Measurements from ENCODE around the gene PEG3.

PEG3 gene

GRCh38 chr19:56821675-56822074 is 18.9 kb downstream of the PEG3 start:
- no peak overlapping the region for H3K27ac ChIP-seq
- TF ChIP-seq ZFX (IDR thresholded peaks at IDR 0.05; ENCODE audit: borderline replicate concordance) = no peak

GRCh38 chr19:56821209-56821608 is 19.3 kb downstream of the PEG3 start:
- H3K27ac ChIP-seq = no peak overlapping the region
- TF ChIP-seq, protein P1, sequence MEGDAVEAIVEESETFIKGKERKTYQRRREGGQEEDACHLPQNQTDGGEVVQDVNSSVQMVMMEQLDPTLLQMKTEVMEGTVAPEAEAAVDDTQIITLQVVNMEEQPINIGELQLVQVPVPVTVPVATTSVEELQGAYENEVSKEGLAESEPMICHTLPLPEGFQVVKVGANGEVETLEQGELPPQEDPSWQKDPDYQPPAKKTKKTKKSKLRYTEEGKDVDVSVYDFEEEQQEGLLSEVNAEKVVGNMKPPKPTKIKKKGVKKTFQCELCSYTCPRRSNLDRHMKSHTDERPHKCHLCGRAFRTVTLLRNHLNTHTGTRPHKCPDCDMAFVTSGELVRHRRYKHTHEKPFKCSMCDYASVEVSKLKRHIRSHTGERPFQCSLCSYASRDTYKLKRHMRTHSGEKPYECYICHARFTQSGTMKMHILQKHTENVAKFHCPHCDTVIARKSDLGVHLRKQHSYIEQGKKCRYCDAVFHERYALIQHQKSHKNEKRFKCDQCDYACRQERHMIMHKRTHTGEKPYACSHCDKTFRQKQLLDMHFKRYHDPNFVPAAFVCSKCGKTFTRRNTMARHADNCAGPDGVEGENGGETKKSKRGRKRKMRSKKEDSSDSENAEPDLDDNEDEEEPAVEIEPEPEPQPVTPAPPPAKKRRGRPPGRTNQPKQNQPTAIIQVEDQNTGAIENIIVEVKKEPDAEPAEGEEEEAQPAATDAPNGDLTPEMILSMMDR (IDR thresholded peaks at IDR 0.05) = no peak
- TF ChIP-seq ZFX (IDR thresholded peaks at IDR 0.05; ENCODE audit: borderline replicate concordance) = no peak

- no peak overlapping the region for H3K27ac ChIP-seq
- TF ChIP-seq, protein P1 (IDR thresholded peaks at IDR 0.05) = no peak
- no peak for TF ChIP-seq ZFX (IDR thresholded peaks at IDR 0.05; ENCODE audit: borderline replicate concordance)
These were observed 21.4 kb downstream of the PEG3 start for GRCh38 chr19:56819166-56819565.

GRCh38 chr19:56814656-56815055 is 25.9 kb downstream of the PEG3 start:
- TF ChIP-seq, protein P1 (IDR thresholded peaks at IDR 0.05) = no peak
- H3K27ac ChIP-seq = no peak overlapping the region

- no peak for TF ChIP-seq ZFX (IDR thresholded peaks at IDR 0.05; ENCODE audit: borderline replicate concordance)
- TF ChIP-seq, protein P1 (IDR thresholded peaks at IDR 0.05) = no peak
- no peak overlapping the region for H3K27ac ChIP-seq
These were observed 27.0 kb downstream of the PEG3 start for GRCh38 chr19:56813531-56813930.

DNA sequence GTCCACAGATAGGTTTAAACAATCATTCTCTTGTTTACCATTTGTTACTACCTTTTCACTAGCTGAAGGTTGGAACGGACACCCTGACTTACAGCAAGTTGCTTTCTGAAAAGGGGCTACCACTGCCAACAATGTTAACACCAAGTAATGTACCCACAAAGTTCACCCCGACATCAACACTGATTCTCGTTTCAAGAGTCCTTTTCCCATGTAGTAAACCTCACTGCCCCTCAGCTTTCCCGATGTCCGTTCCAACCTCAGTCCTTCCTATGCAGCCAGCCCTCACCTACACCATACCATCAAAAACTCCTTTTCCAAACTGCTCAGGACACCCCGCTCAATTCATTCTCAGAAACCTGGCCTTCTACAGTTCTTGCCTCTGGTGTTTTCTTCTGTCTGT is 29.0 kb downstream of the PEG3 start:
- no peak for TF ChIP-seq ZFX (IDR thresholded peaks at IDR 0.05; ENCODE audit: borderline replicate concordance)
- TF ChIP-seq, protein P1 (IDR thresholded peaks at IDR 0.05) = no peak
- no peak overlapping the region for H3K27ac ChIP-seq

- no peak for TF ChIP-seq ZFX (IDR thresholded peaks at IDR 0.05; ENCODE audit: borderline replicate concordance)
- TF ChIP-seq, protein P1 (IDR thresholded peaks at IDR 0.05) = no peak
- no peak overlapping the region for H3K27ac ChIP-seq
These were observed 30.3 kb downstream of the PEG3 start for GRCh38 chr19:56810260-56810659.

- TF ChIP-seq, protein P1 (IDR thresholded peaks at IDR 0.05) = no peak
- TF ChIP-seq ZFX (IDR thresholded peaks at IDR 0.05; ENCODE audit: borderline replicate concordance) = no peak
- H3K27ac ChIP-seq = no peak overlapping the region
These were observed 31.7 kb downstream of the PEG3 start for GRCh38 chr19:56808717-56809392.

Data from 22Rv1 (cell line).